Left ventricle myocardium inferior (tissue), 1 donor: ENCODE measurements around the gene FBXO45. TPM values are rescaled to one million over a fixed set of nuclear protein-coding genes. Genes with fewer than 3 reads are reported as not detected.

Experiments
- DNase-seq: peaks from one replicate; pipeline ENCODE4 v3.0.0-alpha.2; 2020
- H3K27ac ChIP-seq: fragments of 200-600 bp; replicated peaks from 2 replicates; pipeline ENCODE4 v1.8.0; 2021
- H3K27me3 ChIP-seq: fragments of 200-600 bp; 2 replicates; pipeline ENCODE4 v1.8.0; 2021; ENCODE audit warnings: low read depth
- H3K36me3 ChIP-seq: fragments of 200-600 bp; 2 replicates; pipeline ENCODE4 v1.8.0; 2021
- H3K4me1 ChIP-seq: fragments of 200-600 bp; 2 replicates; pipeline ENCODE4 v1.8.0; 2021
- H3K4me3 ChIP-seq: fragments of 200-600 bp; 2 replicates; pipeline ENCODE4 v1.8.0; 2021; ENCODE audit warnings: mild to moderate bottlenecking, moderate library complexity
- H3K9me3 ChIP-seq: fragments of 200-600 bp; replicated peaks from 2 replicates; pipeline ENCODE4 v1.8.0; 2021
- CTCF ChIP-seq: fragments of 200-600 bp; IDR thresholded peaks from 2 replicates; pipeline ENCODE4 v1.8.0; 2021; ENCODE audit warnings: antibody characterized with exemption, mild to moderate bottlenecking, borderline replicate concordance
- intact Hi-C: fragments of 100-400 bp; cut with micrococcal nuclease; formaldehyde crosslinking; loops from one replicate; pipeline ENCODE4 v1.11.0; 2022
- total RNA-seq: library from RNA; stranded (reverse); fragmentation: NEBNext Ultra II Directional; extraction: Animal tissue kit (Norgen Biotek cat#: 25700); gene quantifications from one replicate; pipeline ENCODE4 v1.2.1, GENCODE V29; 2021
- donor health status: DM: no; HTN: yes; CAD: no; lungs with severe emphysema.

Gene FBXO45
- total RNA-seq, 1 donor from 2014 or later, result 7.3 TPM

- no peak overlapping the region for H3K4me3 ChIP-seq
- peaks cover 7% of the 10 kb centered on the region for H3K36me3 ChIP-seq
- TF ChIP-seq CTCF, result no peak
- no peaks in the 10 kb centered on the region for H3K27me3 ChIP-seq
- no peak overlapping the region for H3K27ac ChIP-seq
- no peaks in the 10 kb centered on the region for H3K4me1 ChIP-seq
- intact Hi-C loops, result no loop called here
- DNase-seq, result no peak
- H3K9me3 ChIP-seq, result no peaks in the 10 kb centered on the region
Observed at GRCh38 chr3:196552253-196552652, 16.2 kb upstream of the FBXO45 start.

- peaks cover 10% of the 10 kb centered on the region for H3K36me3 ChIP-seq
- TF ChIP-seq CTCF, result no peak
- H3K4me1 ChIP-seq, result no peaks in the 10 kb centered on the region
- DNase-seq, result no peak
- no peak overlapping the region for H3K27ac ChIP-seq
- no peak overlapping the region for H3K4me3 ChIP-seq
- intact Hi-C loops, result no loop called here
- H3K9me3 ChIP-seq, result no peaks in the 10 kb centered on the region
- no peaks in the 10 kb centered on the region for H3K27me3 ChIP-seq
Observed at GRCh38 chr3:196553551-196553950, 14.9 kb upstream of the FBXO45 start.

- DNase-seq, result no peak
- Histone ChIP-seq H3K4me1 (no peaks in the 10 kb centered on the region), H3K27me3 (no peaks in the 10 kb centered on the region), H3K27ac (no peak overlapping the region), H3K36me3 (peaks cover 16% of the 10 kb centered on the region), H3K4me3 (no peak overlapping the region), H3K9me3 (no peaks in the 10 kb centered on the region)
- intact Hi-C loops, result no loop called here
- TF ChIP-seq CTCF, result no peak
Observed at GRCh38 chr3:196554205-196554604, 14.3 kb upstream of the FBXO45 start.

GRCh38 chr3:196555295-196555694 lies 13.2 kb upstream of the FBXO45 start:
- intact Hi-C loops, result no loop called here
- Histone ChIP-seq H3K4me3 (no peak overlapping the region), H3K27ac (no peak overlapping the region), H3K4me1 (no peaks in the 10 kb centered on the region), H3K27me3 (no peaks in the 10 kb centered on the region), H3K9me3 (no peaks in the 10 kb centered on the region), H3K36me3 (peaks cover 26% of the 10 kb centered on the region)
- no peak for TF ChIP-seq CTCF
- no peak for DNase-seq

- Histone ChIP-seq H3K4me3 (no peak overlapping the region), H3K27ac (no peak overlapping the region), H3K9me3 (no peaks in the 10 kb centered on the region), H3K36me3 (peaks cover 37% of the 10 kb centered on the region), H3K27me3 (no peaks in the 10 kb centered on the region), H3K4me1 (no peaks in the 10 kb centered on the region)
- no peak for DNase-seq
- intact Hi-C loops, result no loop called here
- no peak for TF ChIP-seq CTCF
Observed at GRCh38 chr3:196557236-196557635, 11.2 kb upstream of the FBXO45 start.

GRCh38 chr3:196558476-196558875 lies 10.0 kb upstream of the FBXO45 start:
- Histone ChIP-seq H3K27ac (no peak overlapping the region), H3K4me1 (no peaks in the 10 kb centered on the region), H3K4me3 (no peak overlapping the region), H3K27me3 (no peaks in the 10 kb centered on the region), H3K36me3 (peaks cover 37% of the 10 kb centered on the region), H3K9me3 (no peaks in the 10 kb centered on the region)
- no peak for DNase-seq
- intact Hi-C loops, result no loop called here
- no peak for TF ChIP-seq CTCF
